Skeletal muscle cell (primary cell): ENCODE results near the gene SPATA4.

Source experiments
- DNase-seq: peaks from one replicate; pipeline ENCODE4 v3.0.0-alpha.2; 2010; ENCODE audit warnings: low read depth
- H3K4me3 ChIP-seq: 2 replicates; pipeline ENCODE4 v1.5.1; 2011; ENCODE audit warnings: low read depth, mild to moderate bottlenecking, control low read depth, low read length, moderate library complexity

The SPATA4 gene

DNA sequence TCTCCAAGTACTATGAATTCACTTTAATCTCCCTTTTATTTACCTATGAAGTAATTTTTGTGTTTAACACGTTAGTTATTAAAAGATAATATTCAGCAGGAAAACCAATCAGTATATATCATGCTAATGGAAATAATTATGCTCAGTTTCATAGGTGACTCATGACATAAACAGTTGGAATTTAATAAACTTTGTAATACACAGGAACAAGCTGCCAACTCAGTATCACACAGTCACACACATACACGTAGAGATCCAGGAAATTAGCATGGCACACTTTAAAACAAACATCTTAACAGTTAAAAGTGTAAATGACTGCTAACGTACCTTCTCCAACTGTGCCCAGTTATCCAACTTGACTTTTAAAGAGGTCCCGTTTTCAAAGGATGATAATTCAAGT lies 2.3 kb downstream of the SPATA4 start:
- H3K4me3 ChIP-seq: no peak overlapping the region
- DNase-seq: no peak

DNA sequence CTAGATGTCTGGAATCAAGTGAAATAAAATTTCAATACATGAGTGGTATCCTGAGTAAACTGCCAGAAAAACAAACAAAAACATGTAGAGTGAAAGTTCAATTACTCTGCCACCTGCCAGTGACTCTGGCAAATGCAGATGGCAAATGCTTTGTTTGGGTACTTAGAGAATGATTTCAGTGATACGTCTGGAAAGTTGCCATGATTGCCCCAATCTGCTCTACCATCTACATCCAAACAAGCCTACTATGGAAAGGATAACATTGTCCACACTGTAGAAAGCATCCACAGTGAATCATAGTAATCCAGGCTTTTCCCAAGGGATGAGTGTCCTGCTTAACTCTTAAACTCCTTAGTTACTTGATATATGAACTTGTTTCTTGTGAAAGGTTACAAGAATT lies 3.4 kb downstream of the SPATA4 start:
- peak; percentile 35 for DNase-seq
- no peak overlapping the region for H3K4me3 ChIP-seq

DNA sequence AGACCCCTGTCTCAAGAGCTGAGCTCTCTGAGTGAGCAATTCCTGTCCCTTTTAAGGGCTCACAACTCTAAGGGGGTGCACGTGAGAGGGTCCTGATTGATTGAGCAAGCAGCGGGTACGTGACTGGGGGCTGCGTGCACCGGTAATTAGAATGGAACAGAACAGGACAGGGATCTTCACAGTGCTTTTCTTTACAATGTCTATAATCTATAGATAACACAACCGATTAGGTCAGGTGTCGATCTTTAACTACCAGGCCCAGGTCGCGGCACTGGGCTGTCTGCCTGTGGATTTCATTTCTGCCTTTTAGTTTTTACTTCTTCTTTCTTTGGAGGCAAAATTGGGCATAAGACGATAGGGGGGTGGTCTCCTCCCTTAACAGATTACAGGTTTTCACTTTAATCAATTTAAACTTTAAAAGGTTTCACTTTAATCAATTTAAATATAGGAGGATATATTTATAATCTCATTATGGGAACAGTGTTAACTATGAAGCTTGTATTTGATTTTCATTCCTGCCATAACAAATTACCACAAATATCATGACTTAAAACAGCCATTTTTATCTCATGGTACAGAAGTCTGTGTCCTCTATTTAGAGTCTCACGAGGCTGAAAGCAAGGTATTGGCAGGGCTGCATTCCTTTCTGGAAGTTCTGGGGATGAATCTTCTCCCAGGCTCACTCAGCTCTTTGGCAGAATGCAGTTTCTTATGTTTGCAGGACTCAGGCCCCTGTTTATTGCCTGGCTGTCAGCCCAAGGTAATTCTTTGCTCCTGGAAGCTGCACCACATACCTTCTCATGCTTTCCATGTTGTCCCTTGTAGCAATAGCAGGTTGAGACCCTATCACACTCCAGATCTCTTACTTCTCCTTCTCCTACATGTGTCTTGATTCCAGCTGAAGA lies 5.2 kb downstream of the SPATA4 start:
- no peak overlapping the region for H3K4me3 ChIP-seq
- DNase-seq: no peak

DNA sequence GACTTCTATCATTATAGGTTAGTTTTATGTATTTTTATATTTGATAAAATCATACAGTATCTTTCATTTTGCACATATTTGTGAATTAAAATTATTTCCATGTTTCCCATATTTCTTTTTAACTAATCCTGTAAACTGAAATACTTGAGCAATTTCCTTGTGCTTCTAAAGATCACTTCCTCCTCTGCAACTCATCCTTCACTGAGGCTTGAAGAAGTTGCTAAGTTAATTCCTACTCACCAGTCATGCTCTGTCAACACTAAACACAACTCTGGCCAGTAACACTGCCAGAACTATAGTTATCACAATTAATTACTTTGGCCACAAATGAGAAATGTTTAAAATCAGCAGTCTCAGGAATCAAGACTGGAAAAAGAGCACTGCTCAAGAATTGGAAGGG lies 6.7 kb downstream of the SPATA4 start:
- no peak for DNase-seq
- H3K4me3 ChIP-seq: no peak overlapping the region

DNA sequence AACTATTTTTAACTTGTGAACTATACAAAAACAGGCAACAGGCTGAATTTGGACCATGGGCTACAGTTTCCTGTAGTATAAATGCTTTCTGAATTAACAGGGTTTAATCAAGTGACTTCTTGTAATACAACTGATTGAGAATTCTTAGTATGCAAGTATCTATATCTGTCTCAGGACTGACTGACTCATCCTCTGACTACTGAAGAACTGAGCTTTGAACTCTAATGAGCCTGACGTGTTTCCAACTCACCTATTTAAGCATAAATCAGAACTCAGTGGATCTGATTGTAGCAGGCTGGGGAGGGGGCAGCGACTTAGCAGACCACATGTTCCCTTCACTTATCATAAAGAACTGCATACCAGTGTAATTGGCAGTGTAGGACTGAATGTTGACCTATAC lies 7.8 kb downstream of the SPATA4 start:
- no peak overlapping the region for H3K4me3 ChIP-seq
- DNase-seq: no peak

DNA sequence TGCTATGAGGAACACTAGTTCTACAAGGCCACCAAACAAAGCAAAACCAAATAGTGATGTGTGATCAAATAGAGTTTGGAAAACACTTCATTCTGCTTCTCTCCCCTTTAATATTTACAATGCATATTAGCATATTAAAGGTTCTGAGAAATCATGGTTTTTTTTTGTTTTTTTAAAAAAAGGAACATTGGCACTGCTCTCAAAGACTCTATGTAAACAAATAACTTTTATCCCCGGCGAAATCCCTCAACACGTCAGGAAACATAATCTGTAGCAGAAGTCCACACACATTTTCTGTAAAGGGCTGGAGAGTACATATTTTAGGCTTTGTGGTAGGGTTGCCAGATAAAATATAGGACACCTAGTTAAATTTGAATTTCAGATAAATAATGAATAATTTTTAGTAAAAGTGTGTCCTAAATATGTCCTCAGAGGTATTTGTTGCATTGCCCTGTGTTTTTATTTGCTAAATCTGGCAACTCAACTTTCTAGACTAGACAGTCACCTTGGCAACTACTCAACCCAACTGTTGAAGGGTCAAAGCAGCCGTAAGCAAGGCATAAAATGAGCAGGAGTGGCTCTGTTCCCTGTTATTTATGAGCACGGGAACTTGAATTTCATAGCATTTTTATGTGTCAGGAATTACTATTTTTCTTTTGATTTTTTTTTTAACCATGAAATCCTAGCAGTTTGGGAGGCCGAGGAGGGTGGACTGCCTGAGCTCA lies 8.6 kb downstream of the SPATA4 start:
- no peak overlapping the region for H3K4me3 ChIP-seq
- no peak for DNase-seq

DNA sequence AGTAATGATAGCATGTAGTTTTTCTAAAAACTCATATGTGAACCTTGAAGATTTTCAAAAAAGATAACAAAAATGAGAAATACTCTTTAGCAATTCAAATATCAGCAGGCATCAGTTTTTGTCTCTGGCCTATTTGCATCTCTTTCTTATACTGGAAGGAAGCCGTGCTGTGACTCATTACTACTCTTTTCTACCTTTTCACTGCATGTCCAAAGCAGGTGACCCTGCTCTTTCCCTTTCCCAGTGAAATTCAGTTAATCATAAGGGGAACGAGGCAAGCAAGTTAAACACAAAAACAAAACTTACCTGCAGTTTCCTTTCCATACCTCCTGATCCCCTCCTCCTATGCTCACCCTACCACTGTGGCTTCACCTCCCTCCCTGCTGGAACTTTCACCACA lies 9.3 kb downstream of the SPATA4 start:
- H3K4me3 ChIP-seq: no peak overlapping the region
- no peak for DNase-seq

DNA sequence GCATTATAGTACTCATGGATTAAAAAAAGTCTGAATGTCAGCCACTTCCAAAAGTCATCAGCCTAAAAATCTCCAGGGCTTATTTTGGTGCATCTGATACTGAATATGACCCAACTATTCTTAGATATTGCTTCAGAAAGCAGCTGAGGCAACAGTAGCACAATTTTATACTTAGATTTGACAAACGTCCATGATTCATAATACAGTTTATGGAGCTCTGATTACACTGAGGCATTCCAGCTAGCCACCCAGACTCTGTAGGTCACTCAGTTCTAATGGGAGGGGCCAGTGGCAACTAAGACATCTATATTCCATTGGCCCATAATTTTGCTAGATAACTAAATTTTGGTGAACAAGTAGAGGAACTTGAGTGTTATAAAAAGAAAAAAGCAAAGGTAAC lies 10.3 kb downstream of the SPATA4 start:
- no peak overlapping the region for H3K4me3 ChIP-seq
- peak; percentile 69 for DNase-seq

DNA sequence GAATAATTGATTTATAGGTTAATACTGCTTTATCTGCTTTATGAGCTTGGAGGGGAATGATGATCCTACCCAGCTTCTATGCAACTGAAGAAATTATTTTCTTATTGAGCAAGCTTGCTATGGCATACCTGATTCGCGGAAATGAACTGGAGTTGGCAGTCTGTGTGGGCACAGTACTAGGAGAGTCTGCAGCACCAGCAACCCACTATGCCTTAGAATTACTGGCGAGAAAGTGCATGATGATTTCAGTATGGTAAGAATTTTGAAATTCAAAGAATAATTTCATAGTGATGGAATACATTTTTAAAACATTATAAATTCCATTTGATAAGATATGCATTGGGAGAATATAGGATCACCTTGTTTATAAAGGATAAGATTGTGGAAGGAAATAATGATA lies 32.3 kb downstream of the SPATA4 start:
- no peak for DNase-seq
- no peak overlapping the region for H3K4me3 ChIP-seq

DNA sequence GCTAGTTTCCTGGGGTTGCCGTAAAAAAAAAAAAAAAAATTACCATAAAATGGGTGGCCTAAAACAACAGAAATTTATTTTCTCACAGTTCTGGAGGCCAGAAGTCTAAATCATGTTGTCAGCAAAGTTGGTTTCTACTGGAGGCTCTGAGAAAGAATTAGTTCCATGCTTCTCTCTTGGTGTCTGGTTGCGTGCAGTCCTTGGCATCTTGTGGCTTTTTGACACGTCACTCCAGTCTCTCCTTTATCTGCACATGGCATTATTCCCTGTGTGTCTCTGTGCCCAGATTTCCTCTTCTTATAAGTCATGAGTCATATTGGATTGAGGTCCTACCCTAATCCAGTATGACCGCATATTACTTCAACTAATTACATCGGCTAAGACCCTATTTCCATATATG lies 38.7 kb downstream of the SPATA4 start:
- DNase-seq: peak; percentile 26
- no peak overlapping the region for H3K4me3 ChIP-seq

DNA sequence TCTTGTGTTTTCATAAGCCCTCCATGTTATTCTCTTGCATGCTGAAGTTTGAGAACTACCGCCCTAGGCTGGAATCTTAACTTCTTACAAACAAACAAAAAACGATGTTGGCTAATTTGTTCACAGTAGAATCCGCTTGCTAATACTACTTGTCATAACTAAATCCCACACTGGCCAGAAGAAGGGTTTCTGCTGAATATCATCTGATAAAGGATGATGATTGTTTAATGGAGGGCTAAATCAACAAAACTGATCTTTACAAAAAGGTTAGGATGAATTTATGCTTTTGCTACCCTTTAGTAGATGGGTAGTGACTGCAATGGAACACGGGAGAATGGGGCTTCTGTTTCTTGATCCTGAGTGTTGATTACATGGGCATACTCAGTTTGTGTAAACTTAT lies 42.3 kb downstream of the SPATA4 start:
- DNase-seq: no peak
- no peak overlapping the region for H3K4me3 ChIP-seq

DNA sequence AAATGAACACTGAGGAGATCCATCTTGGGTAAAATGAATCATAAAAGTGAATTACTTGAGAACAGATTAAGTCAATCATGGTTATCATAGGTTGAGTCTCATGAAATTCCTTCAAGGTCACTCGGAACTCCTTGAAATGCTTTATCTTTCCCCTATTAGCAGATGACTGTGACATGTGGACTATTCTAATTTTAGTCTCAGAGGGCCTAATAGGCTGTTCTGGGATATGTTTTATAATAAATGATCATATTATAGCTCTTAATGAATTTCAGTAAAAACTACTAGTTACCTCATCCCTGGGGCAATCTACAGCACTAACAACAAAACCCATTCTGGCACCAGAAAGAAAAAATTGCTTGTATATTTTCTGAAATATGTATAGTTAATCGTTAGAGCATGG lies 44.7 kb downstream of the SPATA4 start:
- no peak for DNase-seq
- H3K4me3 ChIP-seq: no peak overlapping the region

DNA sequence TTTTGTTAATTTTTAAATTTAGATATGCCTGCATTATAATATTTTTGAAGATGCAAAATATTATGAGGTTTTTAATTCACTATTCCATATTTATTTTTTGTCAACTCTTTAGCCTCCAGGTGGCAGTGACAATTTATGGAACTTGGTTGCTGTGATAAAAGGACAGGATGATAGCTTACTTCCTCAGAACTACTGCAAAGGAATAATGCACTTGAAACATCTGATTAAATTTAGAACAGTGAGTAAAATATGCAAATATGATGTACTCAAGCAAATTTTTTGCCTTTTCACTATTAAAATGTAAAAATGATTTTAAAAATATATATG lies 45.1 kb downstream of the SPATA4 start:
- DNase-seq: no peak
- no peak overlapping the region for H3K4me3 ChIP-seq

DNA sequence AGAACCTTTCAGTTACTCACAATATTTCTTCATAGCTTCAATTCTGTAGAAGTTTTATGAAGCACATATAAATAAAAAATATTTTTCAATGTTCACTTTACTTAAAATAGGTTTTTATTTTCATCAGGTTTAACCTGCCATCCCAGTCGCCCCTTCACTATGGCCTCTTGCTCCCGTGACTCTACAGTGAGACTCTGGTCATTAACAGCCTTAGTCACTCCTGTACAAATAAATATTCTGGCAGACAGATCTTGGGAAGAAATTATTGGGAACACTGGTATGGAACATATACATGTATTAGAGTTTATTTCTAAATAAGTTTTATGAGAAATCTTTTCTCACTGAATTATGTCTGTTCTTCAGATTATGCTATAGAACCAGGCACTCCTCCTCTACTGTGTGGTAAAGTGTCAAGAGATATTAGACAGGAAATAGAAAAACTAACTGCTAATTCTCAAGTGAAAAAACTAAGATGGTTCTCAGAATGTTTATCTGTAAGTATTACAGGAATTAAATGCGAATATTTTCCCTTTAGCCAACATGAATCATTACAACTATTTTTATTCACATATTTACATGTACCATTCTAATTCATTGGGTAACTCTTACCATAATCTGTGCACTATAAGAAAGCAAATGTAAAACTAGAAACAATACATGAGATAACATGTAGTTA lies 45.6 kb downstream of the SPATA4 start:
- no peak for DNase-seq
- H3K4me3 ChIP-seq: no peak overlapping the region

DNA sequence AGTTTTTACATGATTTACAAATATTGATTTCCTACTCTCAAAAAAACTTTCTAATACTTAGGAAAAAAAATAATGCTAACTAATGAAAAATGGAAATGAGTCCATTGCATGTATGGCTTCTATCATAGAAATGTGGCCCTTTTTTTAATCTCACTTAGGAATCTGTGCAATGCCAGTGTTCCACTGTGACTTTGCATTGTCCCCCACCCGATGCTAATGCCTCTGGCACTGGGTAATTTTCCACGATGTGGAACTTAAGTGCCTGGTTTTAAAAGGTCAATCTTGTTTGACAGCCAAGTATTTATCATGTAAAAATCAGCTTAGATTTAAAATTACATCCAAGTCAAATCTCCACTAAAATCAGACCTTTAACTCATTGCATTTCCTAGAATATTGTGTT lies 53.1 kb downstream of the SPATA4 start:
- DNase-seq: no peak
- no peak overlapping the region for H3K4me3 ChIP-seq

DNA sequence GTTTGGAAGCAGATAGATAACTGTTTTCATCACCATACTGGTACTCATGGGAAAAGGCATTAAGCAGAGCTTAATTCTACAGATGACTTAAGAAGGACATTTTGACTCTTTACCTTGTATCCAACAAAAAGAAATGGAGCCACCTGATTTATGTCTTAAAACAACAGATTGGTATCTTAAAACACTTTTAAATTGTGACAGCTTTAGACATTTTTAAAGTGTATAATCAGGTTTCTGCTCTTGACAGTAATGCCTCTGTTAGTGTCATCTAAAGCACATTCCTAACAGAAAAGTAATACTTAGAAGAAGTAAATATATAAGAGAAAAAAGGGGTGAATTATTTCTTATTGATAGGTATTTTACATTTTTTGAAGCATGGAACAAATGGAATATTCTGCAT lies 55.9 kb downstream of the SPATA4 start:
- no peak overlapping the region for H3K4me3 ChIP-seq
- no peak for DNase-seq

DNA sequence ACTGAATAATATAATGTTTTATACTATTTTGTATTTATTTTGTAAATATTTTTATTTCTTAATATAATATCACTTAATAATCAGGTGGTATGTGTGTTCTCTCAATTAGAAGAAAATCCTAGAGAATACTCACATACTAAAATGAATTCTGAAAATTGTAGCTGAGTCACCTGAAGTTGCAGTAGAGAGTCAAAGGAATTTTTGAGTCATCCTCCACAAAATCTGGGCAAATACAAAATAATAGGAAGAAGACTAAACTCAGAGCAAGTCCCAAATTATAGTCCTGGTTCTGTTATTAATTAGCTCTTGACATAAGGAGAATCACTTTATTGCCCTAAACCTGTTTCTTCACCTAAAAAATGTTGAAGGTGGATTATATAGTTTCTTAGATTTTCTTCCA lies 57.8 kb downstream of the SPATA4 start:
- DNase-seq: no peak
- no peak overlapping the region for H3K4me3 ChIP-seq

DNA sequence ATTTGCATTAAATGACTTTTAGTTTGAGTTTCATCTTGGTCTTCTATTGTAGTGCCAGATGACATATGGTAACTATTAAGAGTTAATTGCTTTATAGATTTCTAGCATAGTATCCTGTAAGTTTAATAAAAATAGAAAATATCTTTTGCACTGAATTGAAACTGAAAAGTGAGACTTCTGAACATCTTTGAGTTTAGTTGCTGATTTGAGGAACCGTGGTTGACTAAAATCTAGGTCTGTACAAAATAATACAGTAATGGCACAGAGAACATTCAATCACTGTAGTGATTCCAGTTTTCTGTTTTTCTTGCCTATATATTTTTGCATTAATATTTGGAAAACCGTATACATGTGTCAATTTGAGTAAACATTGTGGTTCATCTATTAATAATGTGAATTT lies 60.7 kb downstream of the SPATA4 start:
- no peak overlapping the region for H3K4me3 ChIP-seq
- DNase-seq: no peak
